Kidney (tissue), 14 donors: ENCODE measurements around the gene RBM39. TPM values are rescaled to one million over a fixed set of nuclear protein-coding genes. Genes with fewer than 3 reads are reported as not detected.

Experiments used
- DNase-seq, 5 donors: peaks; one replicate each; pipeline ENCODE4 v3.0.0-alpha.2; 2013 to 2020
- FAIRE-seq: peaks from 2 replicates; lab custom pipeline; 2012; peaks lifted over from hg19 to GRCh38; lab: Jason Lieb, UNC
- H3K27ac ChIP-seq, 2 donors: one replicate each; pipeline ENCODE4 v1.7.0; 2013; ENCODE audit warnings: low read depth in 2 of 2, low read length in 2 of 2, inconsistent platforms in 1 of 2
- H3K27me3 ChIP-seq: one replicate; pipeline ENCODE4 v1.7.1; 2013; ENCODE audit warnings: low read length, inconsistent platforms; ENCODE audit not compliant: control insufficient read depth, insufficient read depth
- H3K36me3 ChIP-seq, 3 donors: one replicate each; pipeline versions ENCODE4 v1.7.0 to v1.7.1; 2013; ENCODE audit warnings: low read length in 3 of 3, control low read depth in 1 of 3, inconsistent platforms in 1 of 3; ENCODE audit not compliant: insufficient read depth in 3 of 3, control insufficient read depth in 2 of 3
- H3K4me1 ChIP-seq, 3 donors: one replicate each; pipeline versions ENCODE4 v1.7.0 to v1.7.1; 2013; ENCODE audit warnings: low read length in 3 of 3, inconsistent platforms in 1 of 3, low read depth in 1 of 3; ENCODE audit not compliant: control insufficient read depth in 2 of 3, insufficient read depth in 2 of 3
- H3K4me3 ChIP-seq, 3 donors: one replicate each; pipeline versions ENCODE4 v1.7.0 to v1.8.1; 2013; ENCODE audit warnings: low read length in 3 of 3, control low read depth in 1 of 3, inconsistent platforms in 1 of 3
- H3K9ac ChIP-seq, 3 donors: one replicate each; pipeline versions ENCODE4 v1.7.0 to v1.7.1; 2013; ENCODE audit warnings: low read length in 3 of 3, control low read depth in 1 of 3, inconsistent platforms in 1 of 3
- H3K9me3 ChIP-seq, 3 donors: one replicate each; pipeline versions ENCODE4 v1.7.0 to v1.7.1; 2013; ENCODE audit warnings: low read length in 3 of 3, control low read depth in 1 of 3, inconsistent platforms in 1 of 3; ENCODE audit not compliant: control insufficient read depth in 2 of 3, insufficient read depth in 1 of 3
- intact Hi-C: fragments of 100-400 bp; cut with DNase I; formaldehyde crosslinking; loops from one replicate; pipeline ENCODE4 v1.11.1; 2022
- polyA plus RNA-seq: library from polyadenylated mRNA; stranded (reverse); fragments of 350-450 nt; fragmentation: Illumina TruSeq; extraction: RNeasy Lipid Tissue Mini Kit (QIAGEN cat#74804); gene quantifications from one replicate; pipeline ENCODE4 v1.2.3, GENCODE V29; 2014; ENCODE audit warnings: low read depth, low replicate concordance; ENCODE audit not compliant: insufficient read depth
- total RNA-seq: library from RNA; stranded (reverse); fragmentation: NEBNext Ultra II Directional; extraction: Animal tissue kit (Norgen Biotek cat#: 25700); gene quantifications from one replicate; pipeline ENCODE4 v1.2.1, GENCODE V29; 2021
- TF ChIP-seq, protein P1 (sequence below): IDR thresholded peaks from 3 replicates; pipeline ENCODE4 v1.5.1; 2012; ENCODE audit warnings: mild to moderate bottlenecking, moderate library complexity, borderline replicate concordance; ENCODE audit not compliant: insufficient read depth; ENCODE audit errors: extremely low read depth
- donor health status: control.
- donor health status: control.
- donor health status: control.
- donor health status: control.
- donor health status: control.
- donor health status: DM: yes; HTN: yes; CAD: no.
- donor health status: Normal renal cell carcinoma (clear cell type).

RBM39 gene
- total and polyA plus RNA-seq, 2 donors from 2014 or later = 148 to 304 TPM

DNA sequence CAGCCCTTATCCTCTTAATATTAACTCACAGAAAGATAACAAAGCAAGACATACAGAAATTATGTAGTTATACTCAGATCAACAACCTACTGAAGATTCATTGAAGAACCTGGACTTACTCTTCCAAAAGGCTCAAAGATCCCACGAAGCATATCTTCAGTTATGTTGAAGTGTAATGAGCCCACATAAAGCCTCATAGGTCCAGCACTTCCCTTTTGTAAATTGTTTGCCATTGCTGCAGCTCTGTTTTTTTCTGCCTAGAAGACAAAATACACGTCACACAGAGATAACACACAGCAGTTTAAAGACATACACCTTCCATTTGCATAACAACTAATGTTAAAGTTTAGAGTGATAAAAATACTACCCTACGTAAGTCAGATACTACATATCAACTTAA, 20.4 kb downstream of the RBM39 start:
- H3K4me3 ChIP-seq = no peak overlapping the region
- peaks cover 0 to 2% (median 0%) of the 10 kb centered on the region in 3 donors for H3K4me1 ChIP-seq
- H3K27me3 ChIP-seq = no peaks in the 10 kb centered on the region
- intact Hi-C loops = no loop called here
- FAIRE-seq = no peak
- no peak for DNase-seq
- no peaks in the 10 kb centered on the region for H3K9me3 ChIP-seq
- TF ChIP-seq, protein P1, sequence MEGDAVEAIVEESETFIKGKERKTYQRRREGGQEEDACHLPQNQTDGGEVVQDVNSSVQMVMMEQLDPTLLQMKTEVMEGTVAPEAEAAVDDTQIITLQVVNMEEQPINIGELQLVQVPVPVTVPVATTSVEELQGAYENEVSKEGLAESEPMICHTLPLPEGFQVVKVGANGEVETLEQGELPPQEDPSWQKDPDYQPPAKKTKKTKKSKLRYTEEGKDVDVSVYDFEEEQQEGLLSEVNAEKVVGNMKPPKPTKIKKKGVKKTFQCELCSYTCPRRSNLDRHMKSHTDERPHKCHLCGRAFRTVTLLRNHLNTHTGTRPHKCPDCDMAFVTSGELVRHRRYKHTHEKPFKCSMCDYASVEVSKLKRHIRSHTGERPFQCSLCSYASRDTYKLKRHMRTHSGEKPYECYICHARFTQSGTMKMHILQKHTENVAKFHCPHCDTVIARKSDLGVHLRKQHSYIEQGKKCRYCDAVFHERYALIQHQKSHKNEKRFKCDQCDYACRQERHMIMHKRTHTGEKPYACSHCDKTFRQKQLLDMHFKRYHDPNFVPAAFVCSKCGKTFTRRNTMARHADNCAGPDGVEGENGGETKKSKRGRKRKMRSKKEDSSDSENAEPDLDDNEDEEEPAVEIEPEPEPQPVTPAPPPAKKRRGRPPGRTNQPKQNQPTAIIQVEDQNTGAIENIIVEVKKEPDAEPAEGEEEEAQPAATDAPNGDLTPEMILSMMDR = no peak
- no peak overlapping the region for H3K27ac ChIP-seq
- peaks cover 29 to 81% (median 56%) of the 10 kb centered on the region in 3 donors for H3K36me3 ChIP-seq
- no peak overlapping the region for H3K9ac ChIP-seq

DNA sequence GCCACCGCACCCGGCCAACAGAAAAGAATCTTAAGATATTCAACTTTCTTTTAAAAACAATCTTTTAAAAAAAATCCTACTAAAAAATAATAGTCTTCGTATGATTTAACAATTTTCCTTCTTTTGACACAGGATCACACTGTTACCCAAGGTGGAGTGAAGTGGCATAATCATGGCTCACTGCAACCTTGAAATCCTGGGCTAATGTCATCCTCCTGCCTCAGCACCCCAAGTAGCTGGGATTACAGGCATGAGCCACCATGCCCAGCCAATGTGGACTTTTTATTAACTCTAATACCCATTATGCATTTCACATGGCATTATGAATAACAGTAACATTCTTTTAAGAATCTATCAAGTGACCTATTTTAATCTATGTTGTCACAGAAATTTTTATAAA, 20.8 kb downstream of the RBM39 start:
- no peak overlapping the region for H3K9ac ChIP-seq
- intact Hi-C loops = no loop called here
- H3K27me3 ChIP-seq = no peaks in the 10 kb centered on the region
- no peak overlapping the region for H3K4me3 ChIP-seq
- peaks cover 0 to 2% (median 0%) of the 10 kb centered on the region in 3 donors for H3K4me1 ChIP-seq
- H3K36me3 ChIP-seq = peaks cover 29 to 81% (median 55%) of the 10 kb centered on the region in 3 donors
- no peak for FAIRE-seq
- TF ChIP-seq, protein P1 = no peak
- no peak overlapping the region for H3K27ac ChIP-seq
- no peaks in the 10 kb centered on the region for H3K9me3 ChIP-seq
- DNase-seq = no peak

DNA sequence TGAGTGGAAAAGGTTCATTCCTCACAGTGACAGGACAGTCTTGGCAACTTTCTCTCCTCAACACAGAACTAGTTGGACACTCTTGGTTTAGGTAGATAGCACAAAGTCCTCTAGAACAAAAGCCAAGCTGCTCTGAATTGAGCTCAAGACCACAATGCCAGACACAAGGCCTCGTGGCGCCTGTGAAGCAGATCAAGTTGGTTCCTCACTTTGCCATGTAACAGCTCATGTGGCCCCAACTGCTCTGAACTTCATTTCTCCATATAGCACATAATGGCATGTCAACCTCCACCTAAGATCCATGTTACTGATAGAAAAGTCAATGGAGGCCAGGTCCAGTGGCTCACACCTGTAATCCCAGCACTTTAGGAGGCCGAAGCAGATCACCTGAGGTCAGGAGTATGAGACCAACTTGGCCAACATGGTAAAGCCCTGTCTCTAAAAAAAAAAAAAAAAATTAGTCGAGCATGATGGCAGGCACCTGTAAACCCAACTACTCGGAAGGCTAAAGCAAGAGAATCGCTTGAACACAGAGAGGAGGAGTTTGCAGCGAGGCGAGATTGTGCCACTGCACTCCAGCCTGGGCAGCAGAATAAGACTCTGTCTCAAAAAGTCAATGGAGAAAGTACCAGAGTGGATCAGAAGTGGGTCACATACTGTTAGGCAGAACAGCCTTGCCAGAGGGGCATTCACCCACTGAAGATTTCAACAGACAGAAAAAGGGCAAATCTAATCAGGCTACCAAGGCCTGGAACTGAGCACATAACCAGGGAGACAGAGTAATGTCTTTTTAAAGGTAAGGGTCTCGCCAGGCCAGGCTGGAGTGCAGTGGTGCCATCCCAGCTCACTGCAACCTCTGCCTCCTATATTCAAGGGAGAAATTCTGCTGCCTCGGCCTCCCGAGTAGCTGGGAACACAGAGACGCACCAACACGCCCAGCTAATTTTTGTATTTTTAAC, 21.6 kb downstream of the RBM39 start:
- no peak overlapping the region for H3K9ac ChIP-seq
- TF ChIP-seq, protein P1 = no peak
- peaks cover 0 to 2% (median 0%) of the 10 kb centered on the region in 3 donors for H3K4me1 ChIP-seq
- H3K4me3 ChIP-seq = no peak overlapping the region
- intact Hi-C loops = no loop called here
- no peaks in the 10 kb centered on the region for H3K27me3 ChIP-seq
- DNase-seq = no peak
- peaks cover 32 to 80% (median 56%) of the 10 kb centered on the region in 3 donors for H3K36me3 ChIP-seq
- no peak for FAIRE-seq
- no peak overlapping the region for H3K27ac ChIP-seq
- no peaks in the 10 kb centered on the region for H3K9me3 ChIP-seq
